ENCODE measurements around the gene RWDD3. TPM values are rescaled to one million over a fixed set of nuclear protein-coding genes. Genes with fewer than 3 reads are reported as not detected.

RWDD3 gene
- total RNA-seq, 4 donors from 2014 or later: 13.1 to 20.6 (median 16.5) TPM

GRCh38 chr1:95208876-95209275 is 25.1 kb upstream of the RWDD3 start:
- TF ChIP-seq CTCF (IDR thresholded peaks at IDR 0.05): no peak
- no peak for TF ChIP-seq POLR2A (IDR thresholded peaks at IDR 0.05)

GRCh38 chr1:95209291-95209690 is 24.7 kb upstream of the RWDD3 start:
- no peak overlapping the region for H3K27ac ChIP-seq
- intact Hi-C loops (cut with DNase I): no loop called here
- H3K9me3 ChIP-seq: no peaks in the 10 kb centered on the region
- H3K36me3 ChIP-seq: no peaks in the 10 kb centered on the region
- H3K4me3 ChIP-seq (replicated peaks in 1 of 3): no peak overlapping the region
- DNase-seq: no peak
- TF ChIP-seq CTCF (IDR thresholded peaks at IDR 0.05) (no peak), POLR2A (IDR thresholded peaks at IDR 0.05) (no peak)
- no peaks in the 10 kb centered on the region for H3K4me1 ChIP-seq
- no peaks in the 10 kb centered on the region for H3K27me3 ChIP-seq

More at GRCh38 chr1:95208876-95209275, 25.1 kb upstream of the RWDD3 start:
- H3K9me3 ChIP-seq: no peaks in the 10 kb centered on the region
- H3K36me3 ChIP-seq: no peaks in the 10 kb centered on the region
- no peak for DNase-seq
- H3K4me1 ChIP-seq: no peaks in the 10 kb centered on the region
- WGBS, 2 donors: 71 to 90% methylated on average over 3 of the region's 3 CpGs
- no peaks in the 10 kb centered on the region for H3K27me3 ChIP-seq
- H3K4me3 ChIP-seq (replicated peaks in 1 of 3): no peak overlapping the region
- H3K27ac ChIP-seq: no peak overlapping the region
- intact Hi-C loops (cut with DNase I): no loop called here

- Histone ChIP-seq H3K9me3 (no peaks in the 10 kb centered on the region), H3K27me3 (no peaks in the 10 kb centered on the region), H3K4me3 (replicated peaks in 1 of 3) (no peak overlapping the region), H3K36me3 (no peaks in the 10 kb centered on the region), H3K27ac (no peak overlapping the region), H3K4me1 (no peaks in the 10 kb centered on the region)
- 88 to 92% methylated on average over 9 to 14 of the region's 14 CpGs for WGBS, 2 donors
- TF ChIP-seq CTCF (IDR thresholded peaks at IDR 0.05) (no peak), POLR2A (IDR thresholded peaks at IDR 0.05) (no peak)
- DNase-seq: no peak
- intact Hi-C loops (cut with DNase I): no loop called here
Observed at GRCh38 chr1:95216292-95216990, 17.6 kb upstream of the RWDD3 start.

- intact Hi-C loops (cut with DNase I): no loop called here
- WGBS, 2 donors: 74 to 81% methylated on average over 1 of the region's 1 CpG
Observed at GRCh38 chr1:95217371-95217770, 16.6 kb upstream of the RWDD3 start.

More at GRCh38 chr1:95217371-95217770, 16.6 kb upstream of the RWDD3 start:
- Histone ChIP-seq H3K27ac (no peak overlapping the region), H3K27me3 (no peaks in the 10 kb centered on the region), H3K9me3 (no peaks in the 10 kb centered on the region), H3K36me3 (no peaks in the 10 kb centered on the region), H3K4me3 (replicated peaks in 1 of 3) (no peak overlapping the region), H3K4me1 (no peaks in the 10 kb centered on the region)
- no peak for TF ChIP-seq POLR2A (IDR thresholded peaks at IDR 0.05)
- TF ChIP-seq CTCF (IDR thresholded peaks at IDR 0.05): no peak
- no peak for DNase-seq
